ENCODE measurements around the gene FKBP7.

GRCh38 chr2:178502751-178503150, 24.4 kb upstream of the FKBP7 start:
- TF ChIP-seq, protein P1, sequence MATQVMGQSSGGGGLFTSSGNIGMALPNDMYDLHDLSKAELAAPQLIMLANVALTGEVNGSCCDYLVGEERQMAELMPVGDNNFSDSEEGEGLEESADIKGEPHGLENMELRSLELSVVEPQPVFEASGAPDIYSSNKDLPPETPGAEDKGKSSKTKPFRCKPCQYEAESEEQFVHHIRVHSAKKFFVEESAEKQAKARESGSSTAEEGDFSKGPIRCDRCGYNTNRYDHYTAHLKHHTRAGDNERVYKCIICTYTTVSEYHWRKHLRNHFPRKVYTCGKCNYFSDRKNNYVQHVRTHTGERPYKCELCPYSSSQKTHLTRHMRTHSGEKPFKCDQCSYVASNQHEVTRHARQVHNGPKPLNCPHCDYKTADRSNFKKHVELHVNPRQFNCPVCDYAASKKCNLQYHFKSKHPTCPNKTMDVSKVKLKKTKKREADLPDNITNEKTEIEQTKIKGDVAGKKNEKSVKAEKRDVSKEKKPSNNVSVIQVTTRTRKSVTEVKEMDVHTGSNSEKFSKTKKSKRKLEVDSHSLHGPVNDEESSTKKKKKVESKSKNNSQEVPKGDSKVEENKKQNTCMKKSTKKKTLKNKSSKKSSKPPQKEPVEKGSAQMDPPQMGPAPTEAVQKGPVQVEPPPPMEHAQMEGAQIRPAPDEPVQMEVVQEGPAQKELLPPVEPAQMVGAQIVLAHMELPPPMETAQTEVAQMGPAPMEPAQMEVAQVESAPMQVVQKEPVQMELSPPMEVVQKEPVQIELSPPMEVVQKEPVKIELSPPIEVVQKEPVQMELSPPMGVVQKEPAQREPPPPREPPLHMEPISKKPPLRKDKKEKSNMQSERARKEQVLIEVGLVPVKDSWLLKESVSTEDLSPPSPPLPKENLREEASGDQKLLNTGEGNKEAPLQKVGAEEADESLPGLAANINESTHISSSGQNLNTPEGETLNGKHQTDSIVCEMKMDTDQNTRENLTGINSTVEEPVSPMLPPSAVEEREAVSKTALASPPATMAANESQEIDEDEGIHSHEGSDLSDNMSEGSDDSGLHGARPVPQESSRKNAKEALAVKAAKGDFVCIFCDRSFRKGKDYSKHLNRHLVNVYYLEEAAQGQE (IDR thresholded peaks at IDR 0.05; ENCODE audit: insufficient read depth in 1 of 2, low read depth in 2 of 2, low read length in 2 of 2) = no peak
- TF ChIP-seq POLR2AphosphoS5 (IDR thresholded peaks at IDR 0.05; ENCODE audit: low read depth, low read length) = no peak

Data from PFSK-1 (cell line).